ENCODE data around the gene ZNF536.

GRCh38 chr19:30520735-30521479 is 148.7 kb downstream of the ZNF536 start:
- TF ChIP-seq CTCF (IDR thresholded peaks at IDR 0.05): no peak
- no peak for TF ChIP-seq POLR2A (IDR thresholded peaks at IDR 0.05)

Data from Peyer's patch (tissue), 4 donors.